Measurements from ENCODE around the gene NGFR. TPM values are rescaled to one million over a fixed set of nuclear protein-coding genes. Genes with fewer than 3 reads are reported as not detected.

Gene NGFR
- total and polyA plus RNA-seq, 2 donors (not counting 1 experiment from before 2014, with no cell fraction given), result 0.31 to 1.6 TPM

GRCh38 chr17:49471089-49471683 is 23.9 kb upstream of the NGFR start:
- no peak for ATAC-seq (ENCODE audit: low read depth)

More at GRCh38 chr17:49471089-49471683, 23.9 kb upstream of the NGFR start:
- Histone ChIP-seq H2AFZ (ENCODE audit: insufficient read depth, low read depth, low read length, poor library complexity, severe bottlenecking) (no peak overlapping the region), H3K4me1 (ENCODE audit: control insufficient read depth in 2 of 2, insufficient read depth in 2 of 2, low read length in 2 of 2) (peaks cover 9 to 10% of the 10 kb centered on the region in 2 donors), H3K27ac (ENCODE audit: low read length in 2 of 2) (no peak overlapping the region), H3K9ac (ENCODE audit: low read length) (no peak overlapping the region), H3K4me2 (replicated peaks; ENCODE audit: low read depth, low read length, poor library complexity, severe bottlenecking) (no peak overlapping the region), H3K4me3 (ENCODE audit: control extremely low read depth in 1 of 5, extremely low read depth in 1 of 5, insufficient read depth in 1 of 5, low read depth in 2 of 5, low read length in 4 of 5) (no peak overlapping the region), H3K9me3 (ENCODE audit: control extremely low read depth in 1 of 3, control insufficient read depth in 2 of 3, insufficient read depth in 1 of 3, low read length in 2 of 3) (peaks cover 0 to 21% (median 12%) of the 10 kb centered on the region in 3 donors), H3K79me2 (ENCODE audit: control insufficient read depth, insufficient read depth, low read length) (no peaks in the 10 kb centered on the region), H3K36me3 (replicated peaks in 1 of 2; ENCODE audit: control extremely low read depth in 1 of 2, control insufficient read depth in 1 of 2, extremely low read depth in 1 of 2, insufficient read depth in 2 of 2, low read length in 1 of 2) (no peaks in the 10 kb centered on the region), H4K20me1 (ENCODE audit: control insufficient read depth, insufficient read depth, low read length, poor library complexity, severe bottlenecking) (no peaks in the 10 kb centered on the region), H3K27me3 (replicated peaks in 1 of 4; ENCODE audit: control extremely low read depth in 1 of 4, control insufficient read depth in 3 of 4, insufficient read depth in 4 of 4, low read length in 3 of 4) (peaks cover 0 to 84% (median 25%) of the 10 kb centered on the region in 4 experiments)
- WGBS (ENCODE audit: insufficient coverage), result 32% methylated on average over 11 of the region's 13 CpGs
- Mint-ChIP-seq H3K27ac (no peak overlapping the region), H3K4me1 (peaks cover 4% of the 10 kb centered on the region), H3K9me3 (ENCODE audit: insufficient read depth) (peaks cover 3% of the 10 kb centered on the region), H3K4me3 (no peak overlapping the region), H3K27me3 (peaks cover 75% of the 10 kb centered on the region)
- intact Hi-C loops (cut with micrococcal nuclease), result no loop called here
- no peak for DNase-seq
- TF ChIP-seq EZH2 (IDR thresholded peaks at IDR 0.05; ENCODE audit: borderline replicate concordance, insufficient read depth, low read depth, low read length, poor library complexity, severe bottlenecking), result no peak
- no peak for TF ChIP-seq CTCF (IDR thresholded peaks at IDR 0.05)
- ChIA-PET POLR2A (no interaction called here), CTCF (no interaction called here)
